ENCODE measurements around the gene ST14. TPM values are rescaled to one million over a fixed set of nuclear protein-coding genes. Genes with fewer than 3 reads are reported as not detected.

Gene ST14
- total and polyA plus RNA-seq, 2 donors (not counting 1 experiment from before 2014, with no cell fraction given): 36.2 to 52.2 TPM

DNA sequence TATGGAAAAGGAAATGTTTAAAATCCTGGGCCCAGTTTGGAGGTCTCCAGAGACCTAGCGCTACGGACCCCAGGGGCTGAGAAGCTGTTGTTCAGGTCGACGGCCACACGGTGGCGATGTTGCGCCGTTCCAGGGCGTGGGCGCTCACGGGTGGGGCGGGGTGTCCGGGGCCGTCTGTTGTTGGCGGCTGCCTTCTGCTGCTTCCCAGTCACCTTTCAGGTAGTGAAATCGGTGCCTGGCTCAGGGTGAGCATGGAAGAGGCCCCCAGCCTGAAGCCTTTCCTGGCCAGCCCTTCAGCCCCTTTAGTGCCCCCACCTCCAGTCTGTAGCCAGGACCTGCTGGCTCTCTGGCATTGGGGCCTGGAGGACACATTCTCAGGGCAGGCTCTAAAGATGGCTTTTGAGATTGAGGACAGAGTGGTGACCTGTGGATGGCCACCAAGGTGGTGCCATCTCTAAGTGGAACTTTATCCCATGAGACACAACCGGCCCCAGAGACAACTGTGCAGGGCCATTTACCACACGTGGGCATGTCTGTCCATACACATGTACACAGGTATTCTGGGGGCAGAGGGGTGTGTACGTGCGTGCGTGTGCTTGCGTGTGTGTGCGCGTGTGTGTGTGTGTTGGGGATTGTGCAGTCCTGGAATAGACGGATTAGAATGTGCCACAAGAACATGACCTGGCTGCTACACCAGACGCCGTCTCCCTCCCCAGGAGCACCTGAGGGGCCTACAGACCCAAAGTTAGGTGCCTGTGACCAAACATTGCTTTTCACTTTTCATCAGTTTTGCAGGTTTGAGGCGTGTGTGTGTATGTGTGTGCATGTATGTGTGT, 53.8 kb downstream of the ST14 start:
- no peak overlapping the region for H3K4me3 Mint-ChIP-seq
- TF ChIP-seq, protein P1, sequence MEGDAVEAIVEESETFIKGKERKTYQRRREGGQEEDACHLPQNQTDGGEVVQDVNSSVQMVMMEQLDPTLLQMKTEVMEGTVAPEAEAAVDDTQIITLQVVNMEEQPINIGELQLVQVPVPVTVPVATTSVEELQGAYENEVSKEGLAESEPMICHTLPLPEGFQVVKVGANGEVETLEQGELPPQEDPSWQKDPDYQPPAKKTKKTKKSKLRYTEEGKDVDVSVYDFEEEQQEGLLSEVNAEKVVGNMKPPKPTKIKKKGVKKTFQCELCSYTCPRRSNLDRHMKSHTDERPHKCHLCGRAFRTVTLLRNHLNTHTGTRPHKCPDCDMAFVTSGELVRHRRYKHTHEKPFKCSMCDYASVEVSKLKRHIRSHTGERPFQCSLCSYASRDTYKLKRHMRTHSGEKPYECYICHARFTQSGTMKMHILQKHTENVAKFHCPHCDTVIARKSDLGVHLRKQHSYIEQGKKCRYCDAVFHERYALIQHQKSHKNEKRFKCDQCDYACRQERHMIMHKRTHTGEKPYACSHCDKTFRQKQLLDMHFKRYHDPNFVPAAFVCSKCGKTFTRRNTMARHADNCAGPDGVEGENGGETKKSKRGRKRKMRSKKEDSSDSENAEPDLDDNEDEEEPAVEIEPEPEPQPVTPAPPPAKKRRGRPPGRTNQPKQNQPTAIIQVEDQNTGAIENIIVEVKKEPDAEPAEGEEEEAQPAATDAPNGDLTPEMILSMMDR (IDR thresholded peaks at IDR 0.05): peak; percentile 97
- no peak for TF ChIP-seq EZH2 (IDR thresholded peaks at IDR 0.05; ENCODE audit: borderline replicate concordance, insufficient read depth, low read depth, low read length, poor library complexity, severe bottlenecking)
- ChIA-PET POLR2A (interaction anchor here (0.6 to 1.0 kb wide), 3 partner anchors 49 to 233 kb away, joined by 3 to 14 read pairs (median 6); no protein-coding TSS in a partner anchor), CTCF (interaction anchor here (0.5 to 3.0 kb wide), 44 partner anchors 8 to 681 kb away, joined by 3 to 51 read pairs (median 5); partner anchors contain the start of genes ADAMTS8 and ST14)
- Histone ChIP-seq H3K4me3 (ENCODE audit: control extremely low read depth in 1 of 5, extremely low read depth in 1 of 5, insufficient read depth in 1 of 5, low read depth in 2 of 5, low read length in 4 of 5) (no peak overlapping the region), H3K27ac (ENCODE audit: low read length in 2 of 2) (no peak overlapping the region), H3K36me3 (replicated peaks in 1 of 2; ENCODE audit: control extremely low read depth in 1 of 2, control insufficient read depth in 1 of 2, extremely low read depth in 1 of 2, insufficient read depth in 2 of 2, low read length in 1 of 2) (peaks cover 0 to 9% of the 10 kb centered on the region in 2 experiments), H3K4me2 (replicated peaks; ENCODE audit: low read depth, low read length, poor library complexity, severe bottlenecking) (peak overlapping the region; percentile 45), H3K79me2 (ENCODE audit: control insufficient read depth, insufficient read depth, low read length) (no peaks in the 10 kb centered on the region), H3K4me1 (ENCODE audit: control insufficient read depth in 2 of 2, insufficient read depth in 2 of 2, low read length in 2 of 2) (peaks cover 0 to 10% of the 10 kb centered on the region in 2 donors), H3K9me3 (ENCODE audit: control extremely low read depth in 1 of 3, control insufficient read depth in 2 of 3, insufficient read depth in 1 of 3, low read length in 2 of 3) (no peaks in the 10 kb centered on the region), H2AFZ (ENCODE audit: insufficient read depth, low read depth, low read length, poor library complexity, severe bottlenecking) (peak overlapping the region; percentile 48), H3K27me3 (replicated peaks in 1 of 4; ENCODE audit: control extremely low read depth in 1 of 4, control insufficient read depth in 3 of 4, insufficient read depth in 4 of 4, low read length in 3 of 4) (no peaks in the 10 kb centered on the region), H4K20me1 (ENCODE audit: control insufficient read depth, insufficient read depth, low read length, poor library complexity, severe bottlenecking) (no peaks in the 10 kb centered on the region), H3K9ac (ENCODE audit: low read length) (no peak overlapping the region)
- 40% methylated on average over 27 of the region's 28 CpGs for WGBS (ENCODE audit: insufficient coverage)
- peak overlapping the region; percentile 59 for H3K27ac Mint-ChIP-seq
- H3K27me3 Mint-ChIP-seq: peaks cover 4% of the 10 kb centered on the region
- ATAC-seq (ENCODE audit: low read depth) (peak; percentile 98), DNase-seq (peak; percentile 81)
- intact Hi-C loops (cut with micrococcal nuclease): loop anchor here (1.0 to 2.0 kb wide), 5 partner anchors 67 to 649 kb away; no protein-coding TSS in a partner anchor
- no peaks in the 10 kb centered on the region for H3K9me3 Mint-ChIP-seq (ENCODE audit: insufficient read depth)
- peaks cover 11% of the 10 kb centered on the region for H3K4me1 Mint-ChIP-seq

DNA sequence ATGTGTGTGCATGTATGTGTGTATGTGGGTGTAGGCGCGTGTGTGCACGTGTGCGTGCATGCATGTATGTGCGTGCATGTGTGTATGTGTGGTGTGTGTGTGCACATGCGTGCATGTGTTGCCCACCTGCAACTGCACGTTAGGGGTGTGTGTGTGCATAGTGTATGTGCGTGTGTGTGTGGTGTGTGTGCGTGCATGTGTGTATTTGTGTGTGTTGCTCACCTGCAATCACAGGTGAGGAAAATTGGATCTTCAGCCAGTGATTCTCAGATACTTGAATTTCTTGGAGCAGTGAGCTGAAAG, 54.3 kb downstream of the ST14 start:
- Histone ChIP-seq H2AFZ (ENCODE audit: insufficient read depth, low read depth, low read length, poor library complexity, severe bottlenecking) (no peak overlapping the region), H3K36me3 (replicated peaks in 1 of 2; ENCODE audit: control extremely low read depth in 1 of 2, control insufficient read depth in 1 of 2, extremely low read depth in 1 of 2, insufficient read depth in 2 of 2, low read length in 1 of 2) (peaks cover 0 to 4% of the 10 kb centered on the region in 2 experiments), H3K27me3 (replicated peaks in 1 of 4; ENCODE audit: control extremely low read depth in 1 of 4, control insufficient read depth in 3 of 4, insufficient read depth in 4 of 4, low read length in 3 of 4) (no peaks in the 10 kb centered on the region), H3K9ac (ENCODE audit: low read length) (no peak overlapping the region), H3K79me2 (ENCODE audit: control insufficient read depth, insufficient read depth, low read length) (no peaks in the 10 kb centered on the region), H3K4me3 (ENCODE audit: control extremely low read depth in 1 of 5, extremely low read depth in 1 of 5, insufficient read depth in 1 of 5, low read depth in 2 of 5, low read length in 4 of 5) (no peak overlapping the region), H3K4me2 (replicated peaks; ENCODE audit: low read depth, low read length, poor library complexity, severe bottlenecking) (no peak overlapping the region), H3K9me3 (ENCODE audit: control extremely low read depth in 1 of 3, control insufficient read depth in 2 of 3, insufficient read depth in 1 of 3, low read length in 2 of 3) (no peaks in the 10 kb centered on the region), H3K27ac (ENCODE audit: low read length in 2 of 2) (no peak overlapping the region), H4K20me1 (ENCODE audit: control insufficient read depth, insufficient read depth, low read length, poor library complexity, severe bottlenecking) (no peaks in the 10 kb centered on the region), H3K4me1 (ENCODE audit: control insufficient read depth in 2 of 2, insufficient read depth in 2 of 2, low read length in 2 of 2) (peaks cover 0 to 10% of the 10 kb centered on the region in 2 donors)
- CTCF ChIA-PET: no interaction called here
- DNase-seq (no peak), ATAC-seq (ENCODE audit: low read depth) (no peak)
- Mint-ChIP-seq H3K9me3 (ENCODE audit: insufficient read depth) (no peaks in the 10 kb centered on the region), H3K4me3 (no peak overlapping the region), H3K27me3 (peaks cover 4% of the 10 kb centered on the region), H3K4me1 (peaks cover 11% of the 10 kb centered on the region), H3K27ac (no peak overlapping the region)
- no peak for TF ChIP-seq EZH2 (IDR thresholded peaks at IDR 0.05; ENCODE audit: borderline replicate concordance, insufficient read depth, low read depth, low read length, poor library complexity, severe bottlenecking)
- TF ChIP-seq, protein P1 (IDR thresholded peaks at IDR 0.05): no peak
- POLR2A ChIA-PET: no interaction called here
- WGBS (ENCODE audit: insufficient coverage): 95% methylated on average over 9 of the region's 9 CpGs
- intact Hi-C loops (cut with micrococcal nuclease): loop anchor here (1.0 to 2.0 kb wide), 5 partner anchors 67 to 648 kb away; no protein-coding TSS in a partner anchor
